Fibroblast of villous mesenchyme (primary cell): ENCODE measurements around the gene DCANP1. TPM values are rescaled to one million over a fixed set of nuclear protein-coding genes. Genes with fewer than 3 reads are reported as not detected.
A peak's percentile ranks its signal among the peaks of the same experiment; 100 is the strongest.

Experiments
- DNase-seq: peaks from one replicate; pipeline ENCODE4 v3.0.0-alpha.2; 2010; ENCODE audit warnings: low read depth
- H3K4me3 ChIP-seq: 2 replicates; pipeline ENCODE4 v1.5.1; 2011; ENCODE audit warnings: low read depth, mild to moderate bottlenecking, low read length
- CTCF ChIP-seq: IDR thresholded peaks from 2 replicates; pipeline ENCODE4 v1.5.1; 2012; ENCODE audit warnings: low read depth, mild to moderate bottlenecking, low read length; ENCODE audit not compliant: insufficient read depth
- total RNA-seq: library from RNA; depleted of rRNA; stranded (reverse); fragments of >200 nt; gene quantifications from 2 replicates; pipeline ENCODE4 v1.2.3, GENCODE V29; 2012

DCANP1 gene
- total RNA-seq, 1 donor = not detected

GRCh38 chr5:135399794-135400542 is 47.2 kb downstream of the DCANP1 start:
- peak overlapping the region; percentile 72 for H3K4me3 ChIP-seq
- TF ChIP-seq CTCF = no peak
- DNase-seq = no peak

GRCh38 chr5:135398855-135399793 is 48.0 kb downstream of the DCANP1 start, which contains the start of gene MACROH2A1:
Gene MACROH2A1 (minus strand): TSS chr5:135399231. CDS start chr5:135389093, 10,138 bp downstream.
- DNase-seq = peak; percentile 82
- TF ChIP-seq CTCF = no peak
- H3K4me3 ChIP-seq = peak within 1 kb of the TSS; percentile 72

GRCh38 chr5:135398160-135398854 is 48.8 kb downstream of the DCANP1 start:
- no peak for TF ChIP-seq CTCF
- peak; percentile 38 for DNase-seq

GRCh38 chr5:135397084-135397483 is 50.1 kb downstream of the DCANP1 start:
- no peak overlapping the region for H3K4me3 ChIP-seq
- TF ChIP-seq CTCF = no peak
- DNase-seq = no peak

More at GRCh38 chr5:135398160-135398854, 48.8 kb downstream of the DCANP1 start:
- H3K4me3 ChIP-seq = peak overlapping the region; percentile 72

GRCh38 chr5:135396459-135397055 is 50.6 kb downstream of the DCANP1 start:
- no peak for DNase-seq
- H3K4me3 ChIP-seq = no peak overlapping the region
- no peak for TF ChIP-seq CTCF

- DNase-seq = no peak
- no peak overlapping the region for H3K4me3 ChIP-seq
- no peak for TF ChIP-seq CTCF
Measured at GRCh38 chr5:135395866-135396265, 51.3 kb downstream of the DCANP1 start.
